ENCODE data around the gene ARL6IP4. TPM values are rescaled to one million over a fixed set of nuclear protein-coding genes. Genes with fewer than 3 reads are reported as not detected.

The ARL6IP4 gene
- total RNA-seq, 4 donors from 2014 or later: 84.2 to 212 (median 153) TPM

GRCh38 chr12:122997343-122998250 lies 17.1 kb downstream of the ARL6IP4 start:
- no peaks in the 10 kb centered on the region for H3K27me3 ChIP-seq
- peaks cover 0 to 57% (median 11%) of the 10 kb centered on the region in 3 donors for H3K36me3 ChIP-seq
- H3K4me1 ChIP-seq: peaks cover 0 to 4% (median 0%) of the 10 kb centered on the region in 3 donors
- H3K9me3 ChIP-seq: no peaks in the 10 kb centered on the region
- TF ChIP-seq POLR2A (IDR thresholded peaks at IDR 0.05): no peak
- TF ChIP-seq CTCF (IDR thresholded peaks at IDR 0.05): no peak
- H3K27ac ChIP-seq: no peak overlapping the region
- no peak for DNase-seq
- intact Hi-C loops (cut with DNase I): no loop called here
- H3K4me3 ChIP-seq: no peak overlapping the region
- 95 to 97% methylated on average over 14 to 21 of the region's 25 CpGs for WGBS, 2 donors

GRCh38 chr12:122998316-122998715 lies 17.8 kb downstream of the ARL6IP4 start:
- Histone ChIP-seq H3K4me1 (peaks cover 0 to 4% (median 0%) of the 10 kb centered on the region in 3 donors), H3K4me3 (no peak overlapping the region), H3K9me3 (no peaks in the 10 kb centered on the region), H3K27me3 (no peaks in the 10 kb centered on the region), H3K27ac (no peak overlapping the region), H3K36me3 (peaks cover 0 to 58% (median 11%) of the 10 kb centered on the region in 3 donors)
- DNase-seq: no peak
- TF ChIP-seq CTCF (IDR thresholded peaks at IDR 0.05) (no peak), POLR2A (IDR thresholded peaks at IDR 0.05) (no peak)
- WGBS, 2 donors: 60 to 92% methylated on average over 1 to 3 of the region's 4 CpGs
- intact Hi-C loops (cut with DNase I): no loop called here

GRCh38 chr12:122999196-122999946 lies 18.9 kb downstream of the ARL6IP4 start:
- WGBS, 2 donors: 63% methylated on average over 1 of the region's 8 CpGs; no CpG with 5 or more reads in 1 of the 2 donors
- H3K36me3 ChIP-seq: peaks cover 0 to 65% (median 11%) of the 10 kb centered on the region in 3 donors
- peaks cover 0 to 4% (median 0%) of the 10 kb centered on the region in 3 donors for H3K4me1 ChIP-seq
- H3K4me3 ChIP-seq: no peak overlapping the region
- H3K27me3 ChIP-seq: no peaks in the 10 kb centered on the region
- TF ChIP-seq POLR2A (IDR thresholded peaks at IDR 0.05): no peak
- TF ChIP-seq CTCF (IDR thresholded peaks at IDR 0.05): no peak
- intact Hi-C loops (cut with DNase I): no loop called here
- no peak overlapping the region for H3K27ac ChIP-seq
- H3K9me3 ChIP-seq: no peaks in the 10 kb centered on the region
- DNase-seq: no peak

- intact Hi-C loops (cut with DNase I): no loop called here
- Histone ChIP-seq H3K4me3 (no peak overlapping the region), H3K4me1 (peaks cover 0 to 4% (median 0%) of the 10 kb centered on the region in 3 donors), H3K36me3 (peaks cover 2 to 65% (median 11%) of the 10 kb centered on the region in 3 donors), H3K27ac (no peak overlapping the region), H3K9me3 (no peaks in the 10 kb centered on the region), H3K27me3 (no peaks in the 10 kb centered on the region)
- no peak for TF ChIP-seq POLR2A (IDR thresholded peaks at IDR 0.05)
- TF ChIP-seq CTCF (IDR thresholded peaks at IDR 0.05): no peak
- 78 to 87% methylated on average over 13 to 14 of the region's 20 CpGs for WGBS, 2 donors
- DNase-seq: no peak
Observed at GRCh38 chr12:122999986-123000420, 19.5 kb downstream of the ARL6IP4 start.

Measured in esophagus squamous epithelium (tissue), 5 donors.